ENCODE measurements around the gene PTTG1IP.

PTTG1IP gene

DNA sequence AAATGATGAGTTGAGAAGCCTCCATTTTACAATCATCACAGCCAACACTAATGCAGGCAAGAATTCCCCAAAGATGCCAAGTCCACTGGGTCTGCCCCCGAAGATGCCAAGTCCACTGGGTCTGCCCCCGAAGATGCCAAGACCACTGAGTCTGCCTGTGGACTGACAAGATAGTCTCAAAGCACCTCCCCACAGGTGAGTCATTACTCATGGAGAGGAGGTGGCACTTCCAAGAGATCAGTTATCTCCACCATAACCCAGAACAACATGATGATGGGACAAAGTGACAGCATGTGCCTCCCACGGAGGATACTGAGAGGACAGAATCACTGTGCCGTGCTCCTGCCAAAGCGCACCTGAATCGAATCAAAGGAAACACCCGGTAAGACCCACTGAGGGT lies 4.8 kb downstream of the PTTG1IP start:
- TF ChIP-seq, protein P1, sequence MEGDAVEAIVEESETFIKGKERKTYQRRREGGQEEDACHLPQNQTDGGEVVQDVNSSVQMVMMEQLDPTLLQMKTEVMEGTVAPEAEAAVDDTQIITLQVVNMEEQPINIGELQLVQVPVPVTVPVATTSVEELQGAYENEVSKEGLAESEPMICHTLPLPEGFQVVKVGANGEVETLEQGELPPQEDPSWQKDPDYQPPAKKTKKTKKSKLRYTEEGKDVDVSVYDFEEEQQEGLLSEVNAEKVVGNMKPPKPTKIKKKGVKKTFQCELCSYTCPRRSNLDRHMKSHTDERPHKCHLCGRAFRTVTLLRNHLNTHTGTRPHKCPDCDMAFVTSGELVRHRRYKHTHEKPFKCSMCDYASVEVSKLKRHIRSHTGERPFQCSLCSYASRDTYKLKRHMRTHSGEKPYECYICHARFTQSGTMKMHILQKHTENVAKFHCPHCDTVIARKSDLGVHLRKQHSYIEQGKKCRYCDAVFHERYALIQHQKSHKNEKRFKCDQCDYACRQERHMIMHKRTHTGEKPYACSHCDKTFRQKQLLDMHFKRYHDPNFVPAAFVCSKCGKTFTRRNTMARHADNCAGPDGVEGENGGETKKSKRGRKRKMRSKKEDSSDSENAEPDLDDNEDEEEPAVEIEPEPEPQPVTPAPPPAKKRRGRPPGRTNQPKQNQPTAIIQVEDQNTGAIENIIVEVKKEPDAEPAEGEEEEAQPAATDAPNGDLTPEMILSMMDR (IDR thresholded peaks at IDR 0.05) = no peak
- H3K36me3 ChIP-seq = peaks cover 24% of the 10 kb centered on the region
- H3K4me1 ChIP-seq (ENCODE audit: control insufficient read depth in 1 of 2, insufficient read depth in 1 of 2, low read depth in 1 of 2, low read length in 1 of 2) = peaks cover 71 to 75% of the 10 kb centered on the region in 2 experiments
- H3K27ac ChIP-seq = peak overlapping the region; percentile 62
- no peak overlapping the region for H3K4me3 ChIP-seq (ENCODE audit: low read depth in 1 of 2, low read length in 1 of 2)
- H3K27me3 ChIP-seq = no peaks in the 10 kb centered on the region
- H3K9me3 ChIP-seq = no peaks in the 10 kb centered on the region

DNA sequence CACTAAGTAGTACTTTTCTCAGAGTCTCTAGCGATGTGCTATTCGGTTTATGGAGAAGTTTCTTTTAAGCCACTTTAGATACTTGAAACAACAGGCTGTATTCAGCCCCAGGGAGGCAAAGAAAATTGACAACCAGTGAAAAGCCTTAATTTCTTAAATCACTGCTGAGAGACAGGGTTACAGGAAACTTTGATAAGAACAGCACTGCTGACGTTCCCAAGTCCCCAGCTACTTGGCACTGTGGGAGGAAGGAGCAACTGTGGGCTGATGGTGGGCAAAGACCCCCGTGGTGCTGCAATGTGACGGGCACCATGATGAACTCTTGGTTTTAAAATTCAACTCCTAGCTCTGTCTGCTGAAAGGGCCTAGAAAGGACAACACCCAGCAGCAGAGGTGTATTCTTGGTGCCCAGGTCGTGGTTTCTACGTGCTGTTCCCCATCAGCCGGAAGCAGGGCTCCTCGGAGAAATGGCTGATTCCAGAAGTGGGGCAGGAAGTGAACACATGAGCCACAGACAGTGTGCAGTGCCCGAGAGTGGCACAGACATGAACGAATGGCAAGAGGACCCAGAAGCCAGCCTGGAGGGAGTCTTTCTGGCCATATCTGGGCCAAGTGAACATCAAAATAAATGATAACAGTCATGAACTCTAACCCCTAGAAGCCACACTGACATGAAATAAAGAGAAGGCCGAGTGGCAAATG lies 5.3 kb downstream of the PTTG1IP start:
- H3K27me3 ChIP-seq = no peaks in the 10 kb centered on the region
- H3K9me3 ChIP-seq = no peaks in the 10 kb centered on the region
- TF ChIP-seq, protein P1 (IDR thresholded peaks at IDR 0.05) = no peak
- peaks cover 30% of the 10 kb centered on the region for H3K36me3 ChIP-seq
- H3K4me1 ChIP-seq (ENCODE audit: control insufficient read depth in 1 of 2, insufficient read depth in 1 of 2, low read depth in 1 of 2, low read length in 1 of 2) = peaks cover 71 to 75% of the 10 kb centered on the region in 2 experiments
- peak overlapping the region; percentile 62 for H3K27ac ChIP-seq
- no peak overlapping the region for H3K4me3 ChIP-seq (ENCODE audit: low read depth in 1 of 2, low read length in 1 of 2)

DNA sequence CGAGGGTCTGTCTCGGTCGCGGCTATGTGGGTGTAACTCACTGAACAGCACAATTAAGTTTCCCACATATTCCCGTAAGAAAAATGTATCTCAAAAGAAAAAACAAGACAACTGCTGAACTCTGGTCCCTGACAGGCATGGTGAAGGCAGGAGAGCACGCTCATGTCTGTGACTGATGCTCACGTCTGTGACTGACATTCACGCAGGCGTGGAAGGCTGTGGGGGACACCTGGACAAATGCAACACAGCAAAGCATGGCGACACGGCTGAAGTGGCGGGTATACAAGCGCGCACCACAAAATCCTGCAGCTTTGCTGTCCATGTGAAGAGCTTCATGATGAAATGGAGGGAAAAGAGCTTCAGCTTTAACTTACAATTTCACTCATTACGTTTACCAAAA lies 6.0 kb downstream of the PTTG1IP start:
- peaks cover 68 to 71% of the 10 kb centered on the region in 2 experiments for H3K4me1 ChIP-seq (ENCODE audit: control insufficient read depth in 1 of 2, insufficient read depth in 1 of 2, low read depth in 1 of 2, low read length in 1 of 2)
- peaks cover 35% of the 10 kb centered on the region for H3K36me3 ChIP-seq
- TF ChIP-seq, protein P1 (IDR thresholded peaks at IDR 0.05) = no peak
- H3K4me3 ChIP-seq (ENCODE audit: low read depth in 1 of 2, low read length in 1 of 2) = no peak overlapping the region
- H3K27ac ChIP-seq = peak overlapping the region; percentile 62
- H3K9me3 ChIP-seq = no peaks in the 10 kb centered on the region
- H3K27me3 ChIP-seq = no peaks in the 10 kb centered on the region

- Histone ChIP-seq H3K27ac (no peak overlapping the region), H3K4me1 (ENCODE audit: control insufficient read depth in 1 of 2, insufficient read depth in 1 of 2, low read depth in 1 of 2, low read length in 1 of 2) (peaks cover 61 to 64% of the 10 kb centered on the region in 2 experiments), H3K27me3 (no peaks in the 10 kb centered on the region), H3K9me3 (no peaks in the 10 kb centered on the region), H3K36me3 (peaks cover 42% of the 10 kb centered on the region), H3K4me3 (ENCODE audit: low read depth in 1 of 2, low read length in 1 of 2) (no peak overlapping the region)
- TF ChIP-seq, protein P1 (IDR thresholded peaks at IDR 0.05) = no peak
These were observed 6.7 kb downstream of the PTTG1IP start for GRCh38 chr21:44866780-44867179.

DNA sequence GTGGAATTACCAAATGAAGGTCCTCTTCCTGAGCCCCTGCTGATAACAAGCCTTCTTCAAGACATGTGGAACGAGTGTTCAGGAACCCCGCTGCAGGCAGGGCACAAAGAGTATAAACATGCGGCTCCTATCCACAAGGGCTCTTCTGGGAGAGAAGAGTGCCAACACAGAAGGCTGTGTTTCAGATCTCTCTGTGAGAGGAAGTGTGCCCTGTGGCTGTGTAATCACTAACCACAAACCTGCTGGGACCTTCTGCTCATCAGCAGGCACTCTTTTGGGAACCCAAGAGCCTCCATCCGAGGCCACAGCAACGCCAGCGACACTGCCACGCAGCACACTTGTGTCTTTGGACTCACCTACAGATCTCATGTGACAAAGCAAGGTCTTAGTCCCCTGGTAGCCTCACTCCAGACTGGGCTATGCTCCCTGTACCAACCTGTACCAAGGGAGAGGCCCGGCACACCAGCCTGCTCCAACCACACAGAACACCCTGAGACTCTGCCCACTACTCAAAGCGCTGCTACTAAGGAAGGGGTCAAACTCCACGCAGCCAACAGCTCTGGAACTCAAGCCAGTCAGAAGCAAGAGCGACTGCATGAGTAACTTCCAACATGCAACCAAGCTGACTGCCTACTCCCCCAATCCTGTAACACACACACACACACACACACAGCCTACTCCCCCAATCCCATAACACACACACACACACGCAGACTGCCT lies 7.8 kb downstream of the PTTG1IP start:
- Histone ChIP-seq H3K27me3 (no peaks in the 10 kb centered on the region), H3K36me3 (peaks cover 52% of the 10 kb centered on the region), H3K4me3 (ENCODE audit: low read depth in 1 of 2, low read length in 1 of 2) (peak overlapping the region in 1 of 2 experiments; percentile 9), H3K9me3 (no peaks in the 10 kb centered on the region), H3K4me1 (ENCODE audit: control insufficient read depth in 1 of 2, insufficient read depth in 1 of 2, low read depth in 1 of 2, low read length in 1 of 2) (peaks cover 50 to 54% of the 10 kb centered on the region in 2 experiments), H3K27ac (peak overlapping the region; percentile 76)
- TF ChIP-seq, protein P1 (IDR thresholded peaks at IDR 0.05) = no peak

All from neutrophil (primary cell).